ENCODE data around the gene TRIM25. TPM values are rescaled to one million over a fixed set of nuclear protein-coding genes. Genes with fewer than 3 reads are reported as not detected.

Gene TRIM25
- total RNA-seq, 2 donors from 2014 or later, result 69.9 to 98.1 TPM

GRCh38 chr17:56914581-56915273, 878 bp upstream of the TRIM25 start:
- peaks cover 6% of the 10 kb centered on the region for H3K4me1 ChIP-seq
- H3K9ac ChIP-seq (ENCODE audit: low read depth in 2 of 2, low read length in 2 of 2), result peak overlapping the region; percentile 93 to 96
- H3K27me3 ChIP-seq, result no peaks in the 10 kb centered on the region
- intact Hi-C loops (cut with DNase I), result no loop called here
- DNase-seq, result peak; percentile 45
- no peaks in the 10 kb centered on the region for H3K36me3 ChIP-seq
- no peaks in the 10 kb centered on the region for H3K9me3 ChIP-seq
- H3K27ac ChIP-seq, result peak overlapping the region; percentile 95
- TF ChIP-seq CTCF (IDR thresholded peaks at IDR 0.05), result no peak
- peak overlapping the region; percentile 72 for H3K4me3 ChIP-seq

GRCh38 chr17:56913353-56913866, 439 bp downstream of the TRIM25 start:
- H3K9ac ChIP-seq (ENCODE audit: low read depth in 2 of 2, low read length in 2 of 2), result peak overlapping the region; percentile 93 to 96
- no peaks in the 10 kb centered on the region for H3K27me3 ChIP-seq
- peak; percentile 40 for DNase-seq
- intact Hi-C loops (cut with DNase I), result no loop called here
- no peaks in the 10 kb centered on the region for H3K9me3 ChIP-seq
- peaks cover 6% of the 10 kb centered on the region for H3K4me1 ChIP-seq
- H3K4me3 ChIP-seq, result peak overlapping the region; percentile 72
- no peaks in the 10 kb centered on the region for H3K36me3 ChIP-seq
- peak overlapping the region; percentile 95 for H3K27ac ChIP-seq
- TF ChIP-seq CTCF (IDR thresholded peaks at IDR 0.05), result no peak

- H3K27ac ChIP-seq, result peak overlapping the region; percentile 95
- H3K36me3 ChIP-seq, result no peaks in the 10 kb centered on the region
- no peak for TF ChIP-seq CTCF (IDR thresholded peaks at IDR 0.05)
- no peak for DNase-seq
- peaks cover 6% of the 10 kb centered on the region for H3K4me1 ChIP-seq
- H3K9me3 ChIP-seq, result no peaks in the 10 kb centered on the region
- H3K27me3 ChIP-seq, result no peaks in the 10 kb centered on the region
- intact Hi-C loops (cut with DNase I), result no loop called here
- peak overlapping the region; percentile 93 to 96 for H3K9ac ChIP-seq (ENCODE audit: low read depth in 2 of 2, low read length in 2 of 2)
- peak overlapping the region; percentile 72 for H3K4me3 ChIP-seq
These were observed 893 bp downstream of the TRIM25 start for GRCh38 chr17:56913000-56913311.

- Histone ChIP-seq H3K27ac (peak overlapping the region; percentile 95), H3K4me3 (peak overlapping the region; percentile 72), H3K36me3 (no peaks in the 10 kb centered on the region), H3K9me3 (no peaks in the 10 kb centered on the region), H3K27me3 (no peaks in the 10 kb centered on the region), H3K9ac (ENCODE audit: low read depth in 2 of 2, low read length in 2 of 2) (peak overlapping the region; percentile 93 to 96), H3K4me1 (peaks cover 6% of the 10 kb centered on the region)
- intact Hi-C loops (cut with DNase I), result no loop called here
- TF ChIP-seq CTCF (IDR thresholded peaks at IDR 0.05), result no peak
- peak; percentile 52 for DNase-seq
These were observed 1.5 kb downstream of the TRIM25 start for GRCh38 chr17:56912105-56912999.

GRCh38 chr17:56910509-56911235, 3.2 kb downstream of the TRIM25 start:
- Histone ChIP-seq H3K36me3 (peaks cover 9% of the 10 kb centered on the region), H3K4me3 (peak overlapping the region; percentile 72), H3K27ac (peak overlapping the region; percentile 2), H3K9ac (ENCODE audit: low read depth in 2 of 2, low read length in 2 of 2) (peak overlapping the region in 1 of 2 donors; percentile 4), H3K9me3 (no peaks in the 10 kb centered on the region), H3K27me3 (no peaks in the 10 kb centered on the region), H3K4me1 (peaks cover 6% of the 10 kb centered on the region)
- no peak for TF ChIP-seq CTCF (IDR thresholded peaks at IDR 0.05)
- DNase-seq, result no peak
- intact Hi-C loops (cut with DNase I), result no loop called here

All from colonic mucosa (tissue), 4 donors.